ENCODE data around the gene CCN2. TPM values are rescaled to one million over a fixed set of nuclear protein-coding genes. Genes with fewer than 3 reads are reported as not detected.

The CCN2 gene
- total and polyA plus RNA-seq, 12 donors = 6.9 to 164 (median 65.8) TPM

DNA sequence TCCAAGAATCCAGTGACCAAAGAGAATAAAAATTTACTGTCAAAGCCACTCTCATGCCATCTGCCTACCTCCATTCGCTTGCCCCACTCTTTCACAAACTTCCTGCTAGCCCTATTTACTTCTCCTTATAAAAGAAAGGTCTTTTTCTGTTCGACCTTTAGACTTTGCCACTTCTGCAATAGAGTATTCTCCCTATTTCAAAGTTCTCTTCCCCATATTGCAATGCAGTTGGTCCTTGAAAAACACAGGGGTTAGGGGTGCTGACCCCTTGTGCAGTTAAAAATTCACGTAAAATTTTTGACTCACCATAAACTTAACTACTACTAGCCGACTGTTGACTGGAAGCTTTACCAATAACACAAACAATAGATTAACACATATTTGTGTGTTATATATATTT lies 15.0 kb downstream of the CCN2 start:
- WGBS, 4 donors = 59 to 76% (median 70%) methylated on average over 4 of the region's 4 CpGs
- H3K9me3 ChIP-seq (replicated peaks in 1 of 3) = no peaks in the 10 kb centered on the region
- no peaks in the 10 kb centered on the region for H3K4me1 ChIP-seq (replicated peaks in 1 of 2)
- no peak overlapping the region for H3K27ac ChIP-seq
- no peaks in the 10 kb centered on the region for H3K36me3 ChIP-seq (replicated peaks in 1 of 2)
- no peak for DNase-seq
- intact Hi-C loops (cut with DNase I) = no loop called here
- TF ChIP-seq, protein P1, sequence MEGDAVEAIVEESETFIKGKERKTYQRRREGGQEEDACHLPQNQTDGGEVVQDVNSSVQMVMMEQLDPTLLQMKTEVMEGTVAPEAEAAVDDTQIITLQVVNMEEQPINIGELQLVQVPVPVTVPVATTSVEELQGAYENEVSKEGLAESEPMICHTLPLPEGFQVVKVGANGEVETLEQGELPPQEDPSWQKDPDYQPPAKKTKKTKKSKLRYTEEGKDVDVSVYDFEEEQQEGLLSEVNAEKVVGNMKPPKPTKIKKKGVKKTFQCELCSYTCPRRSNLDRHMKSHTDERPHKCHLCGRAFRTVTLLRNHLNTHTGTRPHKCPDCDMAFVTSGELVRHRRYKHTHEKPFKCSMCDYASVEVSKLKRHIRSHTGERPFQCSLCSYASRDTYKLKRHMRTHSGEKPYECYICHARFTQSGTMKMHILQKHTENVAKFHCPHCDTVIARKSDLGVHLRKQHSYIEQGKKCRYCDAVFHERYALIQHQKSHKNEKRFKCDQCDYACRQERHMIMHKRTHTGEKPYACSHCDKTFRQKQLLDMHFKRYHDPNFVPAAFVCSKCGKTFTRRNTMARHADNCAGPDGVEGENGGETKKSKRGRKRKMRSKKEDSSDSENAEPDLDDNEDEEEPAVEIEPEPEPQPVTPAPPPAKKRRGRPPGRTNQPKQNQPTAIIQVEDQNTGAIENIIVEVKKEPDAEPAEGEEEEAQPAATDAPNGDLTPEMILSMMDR (IDR thresholded peaks at IDR 0.05) = no peak
- no peak for TF ChIP-seq POLR2A (IDR thresholded peaks at IDR 0.05)
- no peaks in the 10 kb centered on the region for H3K27me3 ChIP-seq
- no peak overlapping the region for H3K4me3 ChIP-seq

DNA sequence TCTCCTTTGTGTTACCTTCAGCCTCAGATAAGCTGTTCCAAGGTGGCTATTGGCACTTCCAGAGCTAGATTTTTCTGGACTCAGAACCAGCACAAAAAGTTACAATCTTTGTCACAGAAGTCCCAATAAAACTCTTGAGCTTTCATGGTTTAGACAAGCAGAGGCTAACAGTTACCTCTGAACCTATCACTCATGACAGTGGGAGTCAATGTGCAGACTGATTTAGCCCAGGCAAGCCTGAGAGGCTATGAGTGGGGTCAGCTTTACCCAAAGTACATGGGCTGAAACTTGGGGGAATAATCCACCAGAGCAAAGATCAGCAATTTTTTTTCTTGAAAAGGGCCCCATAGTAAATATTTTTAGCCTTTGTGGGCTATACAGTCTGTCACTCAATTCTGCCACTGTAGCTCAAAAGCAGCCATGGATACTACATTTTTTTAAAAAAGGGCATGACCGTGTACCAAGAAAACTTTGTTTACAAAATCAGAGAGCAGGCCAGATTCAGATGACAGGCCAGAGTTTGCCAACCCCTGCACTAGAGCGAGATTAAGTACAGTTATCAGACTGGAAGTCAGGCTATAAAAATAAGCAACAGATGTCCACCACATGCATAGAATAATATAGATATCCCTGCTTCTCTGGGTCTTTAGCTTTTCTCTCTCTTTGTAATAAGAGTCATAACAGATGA lies 20.0 kb downstream of the CCN2 start:
- H3K27me3 ChIP-seq = no peaks in the 10 kb centered on the region
- intact Hi-C loops (cut with DNase I) = no loop called here
- no peak for DNase-seq
- WGBS, 4 donors = 62 to 71% (median 69%) methylated on average over 2 of the region's 2 CpGs
- H3K4me3 ChIP-seq = no peak overlapping the region
- TF ChIP-seq POLR2A (IDR thresholded peaks at IDR 0.05) = no peak
- TF ChIP-seq, protein P1 (IDR thresholded peaks at IDR 0.05) = no peak
- no peaks in the 10 kb centered on the region for H3K9me3 ChIP-seq (replicated peaks in 1 of 3)
- no peak overlapping the region for H3K27ac ChIP-seq
- H3K4me1 ChIP-seq (replicated peaks in 1 of 2) = no peaks in the 10 kb centered on the region
- H3K36me3 ChIP-seq (replicated peaks in 1 of 2) = no peaks in the 10 kb centered on the region

DNA sequence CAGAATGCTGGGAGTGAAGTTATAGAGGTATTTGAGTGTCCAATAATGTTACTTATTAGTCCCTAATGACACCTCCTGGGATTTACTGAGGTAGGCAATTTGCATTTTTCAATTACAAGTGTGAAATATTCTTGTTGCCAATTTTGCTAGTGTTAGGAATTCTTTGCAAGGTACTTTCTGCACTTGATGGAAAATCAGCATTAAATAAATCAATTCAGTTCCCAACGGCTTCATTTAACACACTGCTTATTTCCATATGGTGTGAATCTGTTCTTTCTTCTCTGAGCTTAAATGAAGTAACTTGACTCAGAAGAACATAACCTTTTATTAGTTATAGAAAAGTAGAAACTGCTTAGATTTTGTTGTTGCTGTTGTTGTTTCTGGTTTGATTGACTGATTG lies 21.2 kb downstream of the CCN2 start:
- DNase-seq = no peak
- Histone ChIP-seq H3K27me3 (no peaks in the 10 kb centered on the region), H3K36me3 (replicated peaks in 1 of 2) (no peaks in the 10 kb centered on the region), H3K4me3 (no peak overlapping the region), H3K27ac (no peak overlapping the region), H3K4me1 (replicated peaks in 1 of 2) (no peaks in the 10 kb centered on the region), H3K9me3 (replicated peaks in 1 of 3) (no peaks in the 10 kb centered on the region)
- intact Hi-C loops (cut with DNase I) = no loop called here
- 57 to 75% (median 69%) methylated on average over 1 of the region's 1 CpG for WGBS, 4 donors
- TF ChIP-seq, protein P1 (IDR thresholded peaks at IDR 0.05) = no peak
- no peak for TF ChIP-seq POLR2A (IDR thresholded peaks at IDR 0.05)

DNA sequence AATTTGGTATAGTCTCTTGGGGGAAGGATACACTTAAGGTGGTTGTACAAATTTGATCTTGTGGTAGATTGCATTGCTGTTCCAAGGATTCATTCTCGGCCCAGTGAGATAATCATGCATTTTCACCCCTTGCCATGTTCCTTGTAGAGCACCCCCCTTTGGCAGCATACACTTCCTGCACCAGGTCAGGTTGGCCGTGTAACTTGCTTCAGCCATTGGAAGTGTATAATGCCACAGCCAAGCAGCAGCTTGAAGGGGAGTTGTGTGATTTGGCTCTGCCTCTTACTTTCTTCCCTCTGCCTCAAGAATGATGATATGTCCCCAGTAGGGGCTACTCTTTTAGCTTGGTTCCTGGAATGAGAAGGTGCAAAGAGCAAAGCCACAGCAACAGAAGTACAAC lies 21.9 kb downstream of the CCN2 start:
- no peak overlapping the region for H3K4me3 ChIP-seq
- WGBS, 4 donors = 52 to 75% (median 55%) methylated on average over 2 of the region's 2 CpGs
- H3K4me1 ChIP-seq (replicated peaks in 1 of 2) = no peaks in the 10 kb centered on the region
- TF ChIP-seq POLR2A (IDR thresholded peaks at IDR 0.05) = no peak
- TF ChIP-seq, protein P1 (IDR thresholded peaks at IDR 0.05) = no peak
- intact Hi-C loops (cut with DNase I) = no loop called here
- no peak for DNase-seq
- H3K27me3 ChIP-seq = no peaks in the 10 kb centered on the region
- no peaks in the 10 kb centered on the region for H3K9me3 ChIP-seq (replicated peaks in 1 of 3)
- H3K36me3 ChIP-seq (replicated peaks in 1 of 2) = no peaks in the 10 kb centered on the region
- no peak overlapping the region for H3K27ac ChIP-seq

Measured in adrenal gland (tissue), 12 donors.